Measurements from ENCODE around the gene TGFB2.

Gene TGFB2

DNA sequence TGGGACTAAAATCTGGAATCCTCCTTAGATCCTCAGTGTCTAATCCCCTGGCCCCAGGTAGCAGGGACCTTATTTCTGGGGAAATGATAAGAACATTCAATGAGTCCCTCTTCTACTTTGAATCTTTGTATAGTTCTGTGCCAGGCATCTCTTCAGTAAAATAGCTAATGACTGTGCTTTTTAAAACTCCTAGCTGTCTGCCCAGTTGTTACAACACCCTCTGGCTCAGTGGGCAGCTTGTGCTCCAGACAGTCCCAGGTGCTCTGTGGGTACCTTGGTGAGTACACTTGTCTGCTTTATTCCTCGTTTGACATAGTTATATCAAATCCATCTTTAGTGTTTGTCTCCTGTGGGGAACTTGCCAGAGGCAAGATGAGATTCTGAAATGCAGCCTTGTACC lies 18.0 kb downstream of the TGFB2 start:
- DNase-seq, result no peak

DNA sequence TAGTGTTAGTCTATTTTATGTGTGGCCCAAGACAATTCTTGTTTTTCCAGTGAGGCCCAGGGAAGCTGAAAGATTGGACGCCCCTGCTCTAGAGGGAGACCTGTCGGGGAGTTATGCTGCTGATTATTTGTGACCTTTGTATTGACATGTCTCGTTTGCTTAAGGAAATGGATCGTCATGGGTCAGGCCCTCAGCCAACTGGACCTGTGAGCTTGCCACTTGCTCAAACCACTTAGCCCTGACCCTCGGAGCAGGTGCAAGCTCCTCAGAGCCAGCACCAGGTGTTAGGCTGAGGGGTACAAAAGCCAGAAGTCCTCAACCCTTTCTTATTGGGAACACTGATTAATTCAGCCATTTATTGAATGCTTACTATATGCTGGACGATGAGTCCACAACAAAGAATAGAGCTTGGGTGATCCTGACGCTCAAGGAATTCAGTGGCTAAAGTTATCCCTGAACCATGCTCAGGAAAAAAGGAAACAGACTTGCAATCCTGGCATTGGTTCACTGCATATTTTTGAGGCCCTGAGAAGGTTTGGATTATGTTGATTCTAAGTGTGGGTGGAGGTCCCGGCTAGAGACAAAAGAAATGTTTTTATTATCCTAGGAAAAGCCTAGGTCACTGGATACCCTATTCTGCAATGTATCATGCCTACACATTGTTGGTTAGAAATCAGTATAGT lies 19.0 kb downstream of the TGFB2 start:
- no peak for DNase-seq

DNA sequence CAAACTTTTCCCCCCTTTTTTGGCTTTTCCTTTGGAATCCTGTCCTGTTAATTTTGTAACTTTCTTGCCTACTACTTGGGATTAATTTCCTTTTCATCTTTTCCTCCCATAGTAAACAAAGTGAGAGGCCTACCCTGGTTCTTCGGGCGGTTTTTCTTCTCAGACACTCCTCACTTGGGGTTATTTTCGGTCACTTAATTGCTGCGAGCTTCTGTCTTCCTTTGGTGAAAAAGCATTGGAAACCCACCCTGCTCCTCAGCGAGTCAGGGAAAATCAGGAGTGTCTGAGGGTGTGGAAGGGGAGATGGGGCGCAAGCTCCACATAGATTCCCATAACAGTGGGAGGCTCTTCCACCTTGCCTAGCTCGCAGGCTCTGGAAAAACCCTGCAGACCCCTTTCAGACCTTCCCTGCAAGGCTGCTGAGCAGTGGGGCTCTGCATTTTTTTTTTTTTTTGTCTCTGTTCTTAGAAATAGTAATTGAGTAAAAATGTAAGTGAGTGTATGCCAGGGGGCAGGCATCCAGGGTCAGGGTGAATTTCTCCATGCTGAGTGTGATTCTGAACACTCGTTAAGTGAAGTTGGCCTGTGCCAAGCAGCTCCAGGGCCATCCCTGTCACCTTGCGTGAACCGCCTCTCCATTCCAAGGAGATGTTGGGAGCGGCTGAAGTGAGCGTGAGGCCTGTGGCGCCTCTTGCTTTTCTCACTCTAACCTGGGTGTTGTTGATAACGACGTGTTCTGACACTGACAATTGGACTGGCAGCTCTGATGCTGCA lies 20.3 kb downstream of the TGFB2 start:
- DNase-seq, result no peak

DNA sequence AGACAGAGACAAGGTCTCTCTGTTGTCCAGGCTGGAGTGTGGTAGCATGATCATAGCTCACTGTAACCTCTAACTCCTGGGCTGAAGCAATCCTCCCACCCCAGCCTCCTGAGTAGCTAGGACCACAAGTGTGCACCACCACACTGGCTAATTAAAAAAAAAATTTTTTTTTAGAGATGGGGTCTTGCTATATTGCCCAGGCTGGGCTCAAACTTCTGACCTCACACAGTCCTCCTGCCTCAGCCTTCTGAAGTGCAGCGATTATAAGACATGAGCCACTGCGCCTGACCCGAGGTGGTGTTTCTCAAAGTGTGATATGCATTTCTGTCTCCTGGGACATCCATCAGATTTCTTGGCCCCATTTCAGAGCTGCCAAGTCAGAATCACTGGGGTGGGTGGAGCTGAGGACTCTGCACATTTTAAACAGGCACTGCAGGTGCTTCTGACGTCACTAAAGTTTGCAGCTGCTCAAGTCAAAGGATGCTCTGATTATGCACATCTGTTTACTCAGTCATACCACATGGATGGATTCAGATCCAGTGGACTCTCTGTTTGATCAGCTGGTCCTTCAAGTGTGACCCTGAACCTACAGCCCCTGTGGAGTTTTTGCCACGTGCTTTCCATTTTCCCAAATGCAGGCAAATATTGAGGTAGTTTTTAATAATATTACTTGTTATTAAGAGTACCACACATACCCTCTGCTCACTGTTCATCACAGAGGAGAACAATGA lies 21.4 kb downstream of the TGFB2 start:
- no peak for DNase-seq

DNA sequence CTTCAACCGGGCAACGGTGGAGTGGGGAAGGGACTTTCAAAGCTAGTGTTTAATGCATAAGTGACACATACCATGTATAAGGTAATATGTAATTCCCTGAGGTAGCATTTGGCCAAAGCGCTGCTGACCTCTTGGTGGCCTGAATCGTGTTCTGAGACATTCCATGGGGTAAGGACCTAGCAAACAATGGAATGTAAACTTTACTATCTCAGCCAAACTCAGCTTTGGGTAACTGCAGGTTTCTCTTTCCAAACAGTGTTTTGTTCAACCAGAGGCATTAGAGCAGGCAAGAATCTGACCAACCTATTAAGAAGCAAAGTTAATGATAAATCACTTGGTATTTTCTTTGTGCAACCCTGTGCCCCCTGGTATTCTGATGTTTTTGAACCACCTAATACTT lies 22.0 kb downstream of the TGFB2 start:
- DNase-seq, result no peak

DNA sequence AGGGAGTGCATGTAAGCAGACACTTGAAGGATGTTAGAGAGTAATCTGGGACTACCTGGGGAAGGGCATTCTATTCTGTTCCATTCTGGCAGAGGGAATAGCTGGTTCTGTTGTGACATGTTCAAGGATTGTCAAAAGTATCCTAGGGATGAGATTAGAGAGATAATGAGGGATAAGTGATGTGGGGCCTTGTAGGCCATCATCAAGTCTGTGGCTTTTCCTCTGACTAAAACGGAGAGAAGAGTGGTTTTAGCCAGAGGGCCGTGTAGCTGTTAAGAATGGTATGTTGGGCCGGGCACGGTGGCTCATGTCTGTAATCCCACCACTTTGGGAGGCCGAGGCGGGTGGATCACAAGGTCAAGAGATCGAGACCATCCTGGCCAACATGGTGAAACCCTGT lies 23.6 kb downstream of the TGFB2 start:
- DNase-seq, result no peak

DNA sequence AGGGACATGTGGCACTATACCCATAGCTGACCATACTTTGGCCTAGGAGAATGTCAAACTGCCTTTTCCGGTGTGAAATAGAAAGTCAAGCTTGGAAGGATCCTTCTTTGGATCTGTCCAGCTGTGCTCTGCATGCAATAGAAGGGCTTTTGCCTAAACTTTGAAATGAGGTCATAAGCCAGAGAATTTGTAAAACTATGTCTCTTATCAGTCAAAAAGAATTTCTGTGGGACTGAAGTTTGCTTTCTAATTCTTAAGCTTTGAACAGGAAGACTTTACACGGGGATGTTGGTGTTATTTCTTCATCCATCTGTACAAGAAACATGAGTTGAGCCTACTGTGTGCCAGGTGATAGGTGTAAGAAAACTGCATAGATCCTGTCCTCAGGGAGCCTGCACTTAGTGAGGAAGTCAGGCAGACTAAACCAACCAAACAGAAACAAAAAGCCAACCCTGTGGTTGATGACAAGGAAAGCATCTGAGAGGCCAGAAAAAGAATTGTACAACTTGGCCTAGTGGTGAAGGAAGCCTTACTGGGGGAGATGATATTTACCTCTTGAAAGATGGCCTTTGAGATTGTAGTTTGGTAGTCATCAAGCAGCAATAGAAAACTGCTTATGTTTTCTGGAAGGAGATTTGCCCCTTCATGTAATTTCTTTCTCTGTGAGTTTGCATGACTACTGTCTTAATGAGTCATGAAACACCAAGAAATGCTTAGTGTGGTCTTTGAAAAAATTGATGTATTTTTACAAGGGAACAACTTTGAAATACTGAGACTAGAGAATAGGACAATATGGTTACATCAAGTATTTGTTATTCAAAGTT lies 24.8 kb downstream of the TGFB2 start:
- no peak for DNase-seq

DNA sequence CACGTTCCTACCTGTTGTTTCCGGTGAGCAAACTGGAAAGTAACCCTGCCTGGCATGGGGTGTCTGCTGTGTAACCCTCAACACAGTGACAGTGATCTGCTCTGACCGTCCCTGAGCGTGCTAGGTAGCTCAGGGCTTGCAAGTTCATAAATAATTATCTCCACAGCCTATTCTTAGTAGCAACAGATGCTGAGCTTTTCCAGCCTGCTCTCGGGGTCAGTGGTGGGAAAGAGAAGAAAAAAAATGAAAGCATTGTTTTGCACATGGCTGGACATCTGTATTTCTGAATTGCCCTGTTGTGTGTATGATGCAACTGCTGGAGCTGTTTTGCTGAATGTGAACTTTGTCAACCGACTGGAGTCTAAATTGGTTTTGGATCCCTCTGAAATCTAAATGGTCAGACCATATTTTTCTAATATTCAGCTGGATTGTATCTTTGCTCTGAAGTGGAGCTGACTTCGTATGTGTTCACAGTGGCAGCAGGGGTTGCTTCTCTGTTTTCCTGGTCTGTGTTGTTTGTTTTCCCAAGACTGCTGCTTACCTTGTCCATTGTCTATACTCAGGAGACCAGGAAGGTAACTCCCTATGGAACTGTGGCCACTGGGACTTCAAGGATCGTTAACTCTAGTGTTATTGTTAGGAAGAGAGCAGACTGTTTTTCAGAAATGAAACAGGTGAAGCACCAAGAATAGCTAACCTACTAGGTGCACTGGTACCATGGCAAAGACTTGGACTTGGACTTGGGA lies 27.0 kb downstream of the TGFB2 start:
- DNase-seq, result no peak

DNA sequence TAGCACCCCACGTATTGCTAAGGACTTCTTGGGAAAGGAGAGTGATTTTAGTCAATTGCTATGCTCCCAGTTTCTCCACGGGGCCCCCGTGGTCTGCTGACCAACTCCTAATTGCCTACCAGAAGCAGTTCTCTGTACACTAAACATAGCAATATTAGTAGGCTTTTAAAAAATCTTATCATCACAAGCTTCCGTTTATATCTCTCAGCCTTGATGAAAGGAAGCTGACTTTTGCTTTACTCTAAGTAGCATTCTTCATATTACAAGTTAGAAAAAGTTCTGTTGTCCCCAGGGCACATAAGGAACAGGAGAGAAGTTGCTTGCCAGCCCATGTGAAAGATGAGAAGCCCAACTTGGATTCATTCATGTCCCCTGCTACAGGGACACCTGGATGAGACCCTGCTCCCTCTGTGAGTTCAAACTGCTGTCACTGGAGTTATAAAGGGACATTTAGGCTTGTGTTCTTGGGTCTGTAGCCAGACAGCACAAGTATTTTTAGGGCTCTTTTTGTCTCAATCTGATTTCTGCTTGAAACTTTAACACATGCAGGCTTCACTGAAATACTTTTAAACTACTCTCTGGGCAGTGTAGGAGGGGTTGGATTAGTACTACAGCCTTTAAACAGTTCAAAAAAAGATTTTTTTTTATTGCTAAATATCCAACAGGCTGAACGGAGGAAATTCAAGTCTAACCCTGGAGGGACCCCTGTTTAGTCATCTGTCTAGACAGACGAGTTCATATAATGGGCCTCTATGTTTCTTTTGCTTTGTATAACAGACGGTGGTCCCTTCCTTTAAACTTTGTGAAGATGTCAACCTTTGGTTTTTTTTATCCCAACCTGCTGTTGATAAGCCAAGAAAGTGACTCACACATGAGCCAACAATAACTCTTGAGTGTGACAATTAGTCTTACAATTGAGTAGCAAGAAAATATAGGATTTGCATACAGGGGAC lies 29.5 kb downstream of the TGFB2 start:
- DNase-seq, result no peak

DNA sequence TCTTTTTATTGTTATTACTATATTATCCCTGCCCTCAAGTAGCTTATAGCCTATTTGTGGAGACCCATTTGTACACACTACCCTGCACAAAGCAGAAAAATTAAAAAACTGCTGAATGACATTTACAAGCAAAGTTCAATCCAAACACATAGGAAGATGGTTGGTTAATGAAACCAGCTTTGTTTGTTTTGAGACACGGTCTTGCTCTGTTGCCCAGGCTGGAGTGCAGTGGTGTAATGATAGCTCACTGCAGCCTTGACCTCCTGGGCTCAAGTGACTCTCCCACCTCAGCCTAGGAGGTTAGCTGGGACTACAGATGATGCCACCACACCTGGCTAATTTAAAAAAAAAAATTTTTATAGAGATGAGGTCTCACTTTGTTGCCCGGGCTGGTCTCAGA lies 31.6 kb downstream of the TGFB2 start:
- no peak for DNase-seq

DNA sequence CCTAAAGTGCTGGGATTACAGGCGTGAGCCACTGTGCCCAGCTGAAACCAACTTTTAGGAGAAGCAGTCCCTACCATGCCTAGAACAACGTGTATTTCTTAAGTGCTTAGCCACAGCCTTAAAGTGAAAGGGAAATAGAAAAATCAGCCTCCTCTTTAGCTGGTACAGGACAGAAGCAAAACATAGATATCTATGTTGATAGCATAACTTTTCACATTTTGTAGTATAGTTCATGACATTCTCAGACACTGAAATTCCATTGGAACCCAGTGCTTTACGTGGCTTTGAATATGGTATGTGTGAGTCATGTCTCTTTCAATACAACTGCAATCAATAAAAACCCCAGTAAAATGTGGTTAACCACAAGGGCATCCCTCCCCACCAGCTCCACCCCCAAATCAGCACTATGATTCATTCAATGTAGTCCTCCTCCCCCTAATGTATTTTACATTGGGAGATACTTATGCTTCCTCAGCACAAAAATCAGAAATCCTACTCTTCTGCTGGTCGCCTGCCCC lies 32.1 kb downstream of the TGFB2 start:
- peak; percentile 4 for DNase-seq

DNA sequence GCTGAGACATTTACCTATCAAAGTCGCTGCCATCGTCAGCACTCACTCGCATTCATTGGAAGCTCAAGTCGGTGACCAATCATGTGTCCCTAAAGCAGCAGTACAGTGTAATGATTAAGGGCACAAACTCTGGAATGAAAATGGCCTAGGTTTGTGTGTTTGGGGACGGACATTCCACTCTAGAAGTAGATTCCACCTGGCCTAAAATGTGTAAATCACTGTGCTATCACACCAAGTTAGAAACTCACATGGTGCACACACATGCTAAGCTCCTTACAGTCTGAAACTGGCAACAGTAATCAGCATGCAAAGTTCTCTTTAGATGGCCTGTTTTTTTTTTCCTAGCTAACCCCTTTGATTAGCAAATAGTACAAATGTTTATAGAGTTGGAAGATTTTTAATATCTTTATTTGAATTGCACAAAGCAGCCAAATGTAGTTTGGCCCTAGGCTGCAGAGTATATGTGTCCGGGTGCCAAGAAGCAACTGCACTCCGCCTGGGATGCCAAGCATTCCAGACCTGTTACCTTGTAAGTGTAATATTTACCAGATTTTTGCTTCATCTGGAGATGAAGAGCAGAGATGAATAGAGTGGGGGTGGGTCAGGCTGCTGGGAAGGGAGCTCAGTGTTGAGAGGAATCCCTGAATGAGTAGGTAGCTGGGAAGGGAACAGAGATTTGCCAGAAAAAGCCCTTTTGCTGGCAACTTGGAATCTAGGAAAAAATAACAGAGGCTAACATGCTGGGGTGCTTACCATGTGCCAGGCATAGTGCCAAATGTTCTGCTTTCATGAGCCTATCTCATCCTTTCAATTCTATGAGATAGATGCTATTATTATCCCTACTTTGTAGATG lies 35.2 kb downstream of the TGFB2 start:
- no peak for DNase-seq

DNA sequence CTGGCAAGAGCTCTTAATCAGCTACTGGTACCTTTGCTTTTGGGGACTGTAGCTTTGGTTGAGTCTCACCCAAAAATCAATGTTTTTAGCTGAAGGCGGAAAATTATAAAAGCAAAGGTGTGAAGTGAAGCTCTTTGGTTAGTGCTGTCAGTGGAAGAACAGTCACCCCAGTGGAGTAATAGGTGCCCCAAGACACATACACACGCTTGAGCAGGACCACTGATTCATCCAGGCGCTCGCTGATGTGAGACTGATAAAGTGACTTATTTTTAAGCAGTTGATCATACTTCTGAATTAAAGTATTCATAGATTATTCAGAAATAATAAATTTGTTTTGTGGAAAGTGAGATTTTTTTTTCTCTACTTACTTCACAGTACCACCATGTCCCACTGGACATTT lies 37.1 kb downstream of the TGFB2 start:
- no peak for DNase-seq

DNA sequence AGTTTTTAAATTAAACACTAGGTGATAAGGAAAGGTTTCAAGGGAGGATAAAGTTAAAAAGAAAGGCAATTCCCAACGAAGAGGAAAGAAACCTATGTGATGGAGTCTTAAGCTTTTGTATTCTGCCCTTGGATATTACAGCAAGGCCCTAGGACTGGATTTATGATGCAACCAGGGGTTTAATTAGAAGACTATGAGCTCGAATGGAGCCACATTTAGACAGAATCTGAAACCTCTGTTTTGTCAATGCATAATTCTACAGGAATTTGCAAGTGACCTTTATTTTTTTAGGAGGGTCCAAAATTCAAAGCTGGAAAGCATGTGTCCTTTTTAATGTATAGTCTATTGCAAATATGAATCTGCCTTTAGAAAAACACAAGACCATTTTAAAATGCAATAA lies 37.9 kb downstream of the TGFB2 start:
- DNase-seq, result no peak

DNA sequence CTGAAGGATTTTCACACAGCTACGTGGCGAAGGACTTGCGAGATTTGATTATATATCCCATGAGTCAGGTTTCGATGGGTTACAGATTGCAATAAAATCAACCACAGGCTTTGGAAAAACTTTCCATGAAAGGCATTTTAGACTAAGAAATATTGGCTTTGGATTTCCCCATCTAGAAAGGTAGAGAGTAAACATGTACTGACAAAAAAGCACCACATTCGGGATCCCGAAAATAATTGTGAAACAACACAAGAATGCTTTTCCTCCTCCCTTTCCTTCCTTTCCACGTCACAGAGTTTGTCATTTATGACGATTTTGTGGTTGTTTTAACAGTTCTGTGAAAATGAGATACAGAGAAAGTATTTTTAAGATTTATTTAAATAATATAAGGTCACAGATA lies 38.5 kb downstream of the TGFB2 start:
- DNase-seq, result no peak

DNA sequence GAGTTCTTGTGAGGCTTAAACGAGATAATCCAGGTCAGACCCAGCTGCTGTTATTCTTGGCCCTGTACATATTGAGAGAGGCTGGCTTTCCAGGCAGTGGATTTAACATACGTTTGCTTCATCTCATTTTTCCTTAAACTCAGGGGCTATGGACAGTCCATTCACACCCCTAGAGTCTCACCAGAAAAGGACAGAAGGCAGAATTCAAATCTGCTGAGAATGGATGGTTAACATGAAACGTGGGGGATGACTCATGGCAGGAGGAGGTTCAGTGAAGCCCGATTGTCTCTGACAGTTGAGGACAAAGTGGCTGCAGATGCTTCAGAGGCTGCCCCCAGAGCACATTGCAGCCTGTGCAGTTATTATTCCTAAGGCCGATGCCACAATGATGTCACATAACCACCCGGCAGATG lies 39.5 kb downstream of the TGFB2 start:
- no peak for DNase-seq

DNA sequence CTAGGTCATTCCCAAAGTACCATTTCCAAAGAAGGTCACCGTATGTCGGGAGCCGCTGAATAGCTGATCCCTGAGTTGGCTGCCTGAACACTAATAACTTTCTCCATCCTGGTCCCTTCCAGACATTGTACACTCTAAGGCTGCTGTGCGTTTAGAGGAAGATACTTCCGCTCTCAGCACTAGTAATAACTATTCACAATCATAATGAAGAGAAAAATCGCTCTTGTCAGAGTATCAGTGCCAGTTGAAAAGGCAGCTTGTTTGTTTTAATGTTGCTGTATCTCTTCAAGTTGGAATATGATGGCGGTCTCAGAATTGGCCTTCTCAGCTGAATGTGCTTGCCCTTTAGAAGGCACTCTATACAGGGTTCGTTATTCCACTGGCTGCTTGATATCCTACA lies 43.5 kb downstream of the TGFB2 start:
- no peak for DNase-seq

DNA sequence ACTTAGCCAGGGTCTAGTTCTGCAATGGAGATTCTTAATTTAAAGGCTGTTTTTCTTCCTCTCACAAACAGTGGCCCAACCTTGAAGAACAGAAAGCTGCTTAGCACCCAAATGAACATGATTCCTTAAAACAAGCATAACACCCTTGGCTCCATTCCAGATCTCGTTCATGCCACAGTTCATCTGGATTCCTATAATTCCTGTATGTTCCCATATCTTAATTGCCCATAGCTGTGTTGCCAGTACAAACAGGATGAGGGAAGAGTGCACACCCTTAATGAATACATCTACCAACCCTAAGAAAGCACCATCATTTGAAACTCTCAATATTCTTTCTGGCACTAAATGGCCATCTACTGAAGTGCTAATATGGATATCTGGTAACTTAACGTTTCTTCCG lies 45.5 kb downstream of the TGFB2 start:
- DNase-seq, result no peak

DNA sequence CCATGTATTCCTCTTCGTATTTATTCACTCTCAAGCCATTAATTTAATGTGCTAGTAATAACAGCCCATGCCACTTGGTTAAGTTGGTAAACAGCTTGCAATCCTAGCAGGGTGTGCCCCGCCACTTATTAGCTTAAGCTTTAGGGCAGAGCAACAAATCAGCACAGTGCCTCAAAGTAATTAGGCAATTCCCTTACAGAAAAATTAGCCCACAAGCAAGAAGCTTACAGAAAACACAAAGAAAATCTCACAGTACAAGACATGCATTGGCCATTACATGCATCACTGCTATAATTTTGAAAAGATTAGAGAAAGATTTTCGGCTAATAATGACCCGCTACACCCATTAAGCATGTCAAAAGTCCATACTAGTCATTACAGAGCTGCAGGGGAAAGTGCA lies 47.6 kb downstream of the TGFB2 start:
- DNase-seq, result no peak

DNA sequence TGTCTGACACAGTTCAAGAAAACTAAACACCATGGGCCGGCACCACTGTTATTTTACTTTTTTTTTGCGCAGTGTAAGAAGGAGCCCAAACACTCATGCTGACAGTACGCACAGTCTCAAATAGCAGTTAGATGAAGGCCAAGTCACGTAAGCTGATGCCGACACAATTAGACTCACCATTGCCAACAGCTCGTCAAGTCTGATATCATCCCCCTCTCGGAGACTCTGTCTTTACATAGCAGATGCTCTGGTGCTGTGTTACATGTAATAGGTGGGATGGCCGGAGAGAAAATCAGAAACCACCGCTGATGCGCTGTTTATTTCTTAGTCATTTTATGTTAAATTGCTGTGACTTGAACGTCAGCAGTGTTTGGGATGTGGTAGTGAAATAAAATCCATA lies 49.3 kb downstream of the TGFB2 start:
- no peak for DNase-seq

Data from KG1 (cell line).